Sigmoid colon (tissue), 4 donors: Measurements from ENCODE around the gene N4BP2L1.

Experiments used
- CTCF ChIP-seq, 4 experiments: fragments of 450-650 bp in 3 of 4; fragments of 200-600 bp in 1 of 4; IDR thresholded peaks; one replicate each; pipeline ENCODE4 v1.5.1; 2016 to 2019; ENCODE audit warnings: antibody characterized with exemption in 4 of 4, mild to moderate bottlenecking in 3 of 4, moderate library complexity in 2 of 4
- EP300 ChIP-seq, 4 donors: sonication (generic); formaldehyde crosslinking; IDR thresholded peaks; one replicate each; pipeline ENCODE4 v1.6.1; 2017; ENCODE audit warnings: antibody characterized with exemption in 4 of 4
- POLR2A ChIP-seq, 2 donors: fragments of 450-650 bp; IDR thresholded peaks; one replicate each; pipeline ENCODE4 v1.6.1; 2016; ENCODE audit warnings: antibody characterized with exemption in 2 of 2, mild to moderate bottlenecking in 2 of 2, moderate library complexity in 2 of 2
- POLR2AphosphoS5 ChIP-seq, 4 donors: sonication (generic); formaldehyde crosslinking; IDR thresholded peaks; one replicate each; pipeline ENCODE4 v1.6.1; 2017; ENCODE audit warnings: antibody characterized with exemption in 4 of 4

GRCh38 chr13:32409561-32410421 is 18.1 kb downstream of the N4BP2L1 start:
- no peak for TF ChIP-seq POLR2A (IDR thresholded peaks at IDR 0.05)
- no peak for TF ChIP-seq EP300 (IDR thresholded peaks at IDR 0.05)
- no peak for TF ChIP-seq CTCF (IDR thresholded peaks at IDR 0.05)
- TF ChIP-seq POLR2AphosphoS5 (IDR thresholded peaks at IDR 0.05) = peak in 2 of 4 donors; percentile 35 to 37
